NB4 (cell line): ENCODE results near the gene PSMB1.

ENCODE experiments used
- CTCF ChIP-seq: IDR thresholded peaks from one replicate; pipeline ENCODE4 v1.5.1; 2012; ENCODE audit warnings: low read depth, low read length
- MAX ChIP-seq: IDR thresholded peaks from 2 replicates; pipeline ENCODE4 v1.6.1; 2011; ENCODE audit warnings: low read depth, low read length
- POLR2A ChIP-seq: IDR thresholded peaks from 2 replicates; pipeline ENCODE4 v1.6.1; 2011; ENCODE audit warnings: mild to moderate bottlenecking; ENCODE audit not compliant: insufficient read length; ENCODE audit errors: extremely low read depth

GRCh38 chr6:170490259-170490658, 62.8 kb downstream of the PSMB1 start:
- no peak for TF ChIP-seq POLR2A
- TF ChIP-seq CTCF = no peak
- TF ChIP-seq MAX = no peak
